ENCODE results near the gene C11orf68.

Gene C11orf68

GRCh38 chr11:65903715-65904114 is 15.1 kb downstream of the C11orf68 start:
- TF ChIP-seq GLI4 (tag by site-specific recombination; IDR thresholded peaks at IDR 0.05) (no peak), HOXA7 (CRISPR knock-in tag; IDR thresholded peaks at IDR 0.05; ENCODE audit: borderline replicate concordance) (no peak), ZNF501 (tag by site-specific recombination; IDR thresholded peaks at IDR 0.05) (no peak), ZNF416 (tag by site-specific recombination; IDR thresholded peaks at IDR 0.05) (no peak), ZNF549 (tag by site-specific recombination; IDR thresholded peaks at IDR 0.05) (no peak), SP2 (tag by site-specific recombination; IDR thresholded peaks at IDR 0.05) (no peak), ZNF561 (tag by site-specific recombination; IDR thresholded peaks at IDR 0.05; ENCODE audit: borderline replicate concordance) (no peak), ZBTB20 (tag by site-specific recombination; IDR thresholded peaks at IDR 0.05) (no peak), ZBTB7A (tag by site-specific recombination; IDR thresholded peaks at IDR 0.05; ENCODE audit: low read depth) (no peak), AEBP2 (tag by site-specific recombination; IDR thresholded peaks at IDR 0.05; ENCODE audit: borderline replicate concordance) (no peak), PATZ1 (tag by site-specific recombination; IDR thresholded peaks at IDR 0.05) (no peak), ZNF514 (tag by site-specific recombination; IDR thresholded peaks at IDR 0.05) (no peak), ZBTB49 (tag by site-specific recombination; IDR thresholded peaks at IDR 0.05; ENCODE audit: low read depth) (no peak), ZNF114 (tag by site-specific recombination; IDR thresholded peaks at IDR 0.05) (no peak)
- POLR2A ChIA-PET = interaction anchor here (0.6 to 2.0 kb wide), 4 partner anchors 11 to 16 kb away, joined by 3 to 7 read pairs (median 5); partner anchors contain the start of gene FIBP
- Histone ChIP-seq H3K4me3 (ENCODE audit: low read depth, low read length) (no peak overlapping the region), H3K9me3 (ENCODE audit: control insufficient read depth, insufficient read depth, low read depth, low read length) (no peaks in the 10 kb centered on the region), H3K4me1 (ENCODE audit: control insufficient read depth, insufficient read depth, low read length) (no peaks in the 10 kb centered on the region), H3K27ac (ENCODE audit: extremely low read depth, low read depth, low read length) (no peak overlapping the region), H3K36me3 (ENCODE audit: control insufficient read depth in 2 of 2, insufficient read depth in 1 of 2, low read length in 2 of 2) (no peaks in the 10 kb centered on the region)
- CTCF ChIA-PET = interaction anchor here (0.6 to 3.8 kb wide), 4 partner anchors 14 to 315 kb away, joined by 3 to 40 read pairs (median 18); partner anchors contain the start of genes CCDC85B and FIBP

GRCh38 chr11:65903068-65903481 is 15.8 kb downstream of the C11orf68 start:
- Histone ChIP-seq H3K4me1 (ENCODE audit: control insufficient read depth, insufficient read depth, low read length) (no peaks in the 10 kb centered on the region), H3K36me3 (ENCODE audit: control insufficient read depth in 2 of 2, insufficient read depth in 1 of 2, low read length in 2 of 2) (no peaks in the 10 kb centered on the region), H3K27ac (ENCODE audit: extremely low read depth, low read depth, low read length) (no peak overlapping the region), H3K4me3 (ENCODE audit: low read depth, low read length) (no peak overlapping the region), H3K9me3 (ENCODE audit: control insufficient read depth, insufficient read depth, low read depth, low read length) (no peaks in the 10 kb centered on the region)
- ChIA-PET POLR2A (interaction anchor here (0.6 to 2.0 kb wide), 4 partner anchors 12 to 35 kb away, joined by 3 to 7 read pairs (median 3); partner anchors contain the start of gene FIBP), CTCF (interaction anchor here (0.6 to 3.8 kb wide), 4 partner anchors 14 to 133 kb away, joined by 3 to 40 read pairs (median 17); partner anchors contain the start of genes CCDC85B and FIBP)
- peak; percentile 50; the same call in 1 of the 2 replicates for TF ChIP-seq ZIC2 (tag by site-specific recombination; IDR thresholded peaks at IDR 0.05)
- TF ChIP-seq ZBTB48 (tag by site-specific recombination; IDR thresholded peaks at IDR 0.05) = 0 out of 2 replicates have a peak, but pooled peaks have one; percentile 11
- no peak for TF ChIP-seq ZNF473 (tag by site-specific recombination; IDR thresholded peaks at IDR 0.05)
- peak; percentile 33; the same call in 1 of the 2 replicates for TF ChIP-seq ZNF629 (tag by site-specific recombination; IDR thresholded peaks at IDR 0.05)
- peak; percentile 53; the same call in 1 of the 2 replicates for TF ChIP-seq GLIS2 (tag by site-specific recombination; IDR thresholded peaks at IDR 0.05)
- no peak for TF ChIP-seq ZNF148 (tag by site-specific recombination; IDR thresholded peaks at IDR 0.05; ENCODE audit: borderline replicate concordance)
- TF ChIP-seq ZNF23 (tag by site-specific recombination; IDR thresholded peaks at IDR 0.05; ENCODE audit: borderline replicate concordance) = no peak
- peak; percentile 96 for TF ChIP-seq GLIS1 (tag by site-specific recombination; IDR thresholded peaks at IDR 0.05)
- no peak for TF ChIP-seq YY1 (tag by site-specific recombination; IDR thresholded peaks at IDR 0.05)
- no peak for TF ChIP-seq ZNF561 (tag by site-specific recombination; IDR thresholded peaks at IDR 0.05; ENCODE audit: borderline replicate concordance)
- TF ChIP-seq ZNF707 (tag by site-specific recombination; IDR thresholded peaks at IDR 0.05) = no peak
- no peak for TF ChIP-seq KLF1 (tag by site-specific recombination; IDR thresholded peaks at IDR 0.05)
- TF ChIP-seq ZNF169 (tag by site-specific recombination; IDR thresholded peaks at IDR 0.05) = no peak
- no peak for TF ChIP-seq ZNF350 (tag by site-specific recombination; IDR thresholded peaks at IDR 0.05)

Measured in HEK293 (cell line).